Fibroblast of villous mesenchyme (primary cell): ENCODE data around the gene PLEKHA8. TPM values are rescaled to one million over a fixed set of nuclear protein-coding genes. Genes with fewer than 3 reads are reported as not detected.

Experiments
- DNase-seq: peaks from one replicate; pipeline ENCODE4 v3.0.0-alpha.2; 2010; ENCODE audit warnings: low read depth
- H3K4me3 ChIP-seq: 2 replicates; pipeline ENCODE4 v1.5.1; 2011; ENCODE audit warnings: low read depth, mild to moderate bottlenecking, low read length
- CTCF ChIP-seq: IDR thresholded peaks from 2 replicates; pipeline ENCODE4 v1.5.1; 2012; ENCODE audit warnings: low read depth, mild to moderate bottlenecking, low read length; ENCODE audit not compliant: insufficient read depth
- total RNA-seq: library from RNA; depleted of rRNA; stranded (reverse); fragments of >200 nt; gene quantifications from 2 replicates; pipeline ENCODE4 v1.2.3, GENCODE V29; 2012

Gene PLEKHA8
- total RNA-seq, 1 donor: 17.7 TPM

GRCh38 chr7:30136117-30136731 is 108.0 kb downstream of the PLEKHA8 start:
- DNase-seq: no peak
- H3K4me3 ChIP-seq: peak overlapping the region; percentile 75
- no peak for TF ChIP-seq CTCF

- no peak for TF ChIP-seq CTCF
- H3K4me3 ChIP-seq: no peak overlapping the region
- no peak for DNase-seq
Measured at GRCh38 chr7:30136743-30137485, 108.7 kb downstream of the PLEKHA8 start.

GRCh38 chr7:30139836-30140384 is 111.7 kb downstream of the PLEKHA8 start:
- TF ChIP-seq CTCF: no peak
- DNase-seq: no peak
- no peak overlapping the region for H3K4me3 ChIP-seq

GRCh38 chr7:30140456-30140855 is 112.2 kb downstream of the PLEKHA8 start:
- no peak for DNase-seq
- TF ChIP-seq CTCF: no peak
- no peak overlapping the region for H3K4me3 ChIP-seq

- no peak for TF ChIP-seq CTCF
- peak; percentile 25 for DNase-seq
- H3K4me3 ChIP-seq: no peak overlapping the region
Measured at GRCh38 chr7:30142710-30143109, 114.5 kb downstream of the PLEKHA8 start.

- no peak for DNase-seq
- no peak for TF ChIP-seq CTCF
- H3K4me3 ChIP-seq: no peak overlapping the region
Measured at GRCh38 chr7:30143748-30144251, 115.6 kb downstream of the PLEKHA8 start.
